Endodermal cell (in vitro differentiated cells): Measurements from ENCODE around the gene TARBP1. TPM values are rescaled to one million over a fixed set of nuclear protein-coding genes. Genes with fewer than 3 reads are reported as not detected.

ENCODE experiments used
- DNase-seq: peaks from one replicate; pipeline ENCODE4 v3.0.0-alpha.2; 2017
- H3K27ac ChIP-seq: 2 replicates; pipeline ENCODE4 v1.5.1; 2013; ENCODE audit warnings: mild to moderate bottlenecking, low read depth, low read length, moderate library complexity
- H3K27me3 ChIP-seq: 2 replicates; pipeline ENCODE4 v1.6.1; 2013; ENCODE audit warnings: mild to moderate bottlenecking, low read length, moderate library complexity; ENCODE audit not compliant: insufficient read depth, control insufficient read depth, poor library complexity, severe bottlenecking
- H3K36me3 ChIP-seq: 2 replicates; pipeline ENCODE4 v1.7.0; 2013; ENCODE audit warnings: mild to moderate bottlenecking, low read length, moderate library complexity; ENCODE audit not compliant: control insufficient read depth, insufficient read depth
- H3K4me1 ChIP-seq: one replicate; pipeline ENCODE4 v1.7.0; 2013; ENCODE audit warnings: low read length; ENCODE audit not compliant: control insufficient read depth, insufficient read depth
- H3K4me3 ChIP-seq: 2 replicates; pipeline ENCODE4 v1.5.1; 2013; ENCODE audit warnings: mild to moderate bottlenecking, low read length, moderate library complexity
- H3K9ac ChIP-seq: 2 replicates; pipeline ENCODE4 v1.6.1; 2013; ENCODE audit warnings: mild to moderate bottlenecking, low read length, moderate library complexity; ENCODE audit not compliant: poor library complexity, severe bottlenecking; ENCODE audit errors: extremely low read depth
- H3K9me3 ChIP-seq: 2 replicates; pipeline ENCODE4 v1.6.1; 2013; ENCODE audit warnings: mild to moderate bottlenecking, low read length, moderate library complexity; ENCODE audit not compliant: control insufficient read depth
- H3K27ac Mint-ChIP-seq: 2 replicates; pipeline ENCODE4 v1.8.0; 2020; ENCODE audit warnings: mixed read lengths
- H3K27me3 Mint-ChIP-seq: 2 replicates; pipeline ENCODE4 v1.8.0; 2021; ENCODE audit warnings: mild to moderate bottlenecking, mixed read lengths; ENCODE audit not compliant: insufficient read depth
- H3K36me3 Mint-ChIP-seq: 2 replicates; pipeline ENCODE4 v1.8.0; 2020; ENCODE audit warnings: low read depth, mixed read lengths
- H3K4me1 Mint-ChIP-seq: 2 replicates; pipeline ENCODE4 v1.8.0; 2020; ENCODE audit warnings: mixed read lengths
- H3K4me3 Mint-ChIP-seq: 2 replicates; pipeline ENCODE4 v1.8.0; 2020; ENCODE audit warnings: mild to moderate bottlenecking, moderate library complexity, mixed read lengths
- H3K9me3 Mint-ChIP-seq: 2 replicates; pipeline ENCODE4 v1.8.0; 2020; ENCODE audit warnings: mild to moderate bottlenecking, mixed read lengths
- WGBS, 2 experiments: methylation state at CpG; one replicate each; pipeline versions ENCODE4 v1.1.5 to v1.1.7; 2013; ENCODE audit warnings: missing lambda C conversion rate in 2 of 2, mixed read lengths in 1 of 2; ENCODE audit not compliant: insufficient coverage in 1 of 2, insufficient read length in 1 of 2; 5-methylcytosine and 5-hydroxymethylcytosine counted together
- total RNA-seq, 2 donors: library from RNA; stranded (reverse); fragmentation: NEBNext Ultra II Directional in 1 of 2; extraction: Animal tissue kit (Norgen Biotek cat#: 25700) in 1 of 2; gene quantifications; 2 replicates in 1 of 2; 3 replicates in 1 of 2; pipeline ENCODE4 v1.2.1, GENCODE V29; 2021
- TF ChIP-seq, protein P1 (sequence below): fragments of 200-600 bp; sonication (generic); conservative IDR thresholded peaks from 2 replicates; pipeline ENCODE4 v1.5.0; 2021; ENCODE audit warnings: antibody characterized with exemption, mild to moderate bottlenecking

The TARBP1 gene
- total RNA-seq, 2 donors from 2014 or later, result 45.3 to 62.4 TPM

DNA sequence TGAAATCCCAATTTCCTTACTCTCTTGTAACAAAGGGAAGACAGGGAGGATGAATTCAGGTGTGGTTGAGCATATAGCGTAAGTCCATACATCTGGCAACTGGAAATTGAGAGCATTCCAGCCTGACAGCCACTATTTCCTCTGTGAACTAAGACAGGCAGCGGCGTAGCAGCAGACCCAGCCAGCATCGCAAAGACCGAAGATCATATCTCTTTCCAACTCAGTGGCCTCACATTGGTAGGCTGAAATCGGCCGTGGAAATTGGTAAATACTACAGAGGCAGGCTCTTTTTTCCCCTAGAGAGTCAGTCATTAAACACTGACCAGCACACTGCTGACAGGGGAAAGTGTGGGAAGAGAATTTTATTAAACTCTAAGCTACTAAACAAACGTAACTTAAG lies 43.4 kb downstream of the TARBP1 start:
- H3K27ac ChIP-seq, result no peak overlapping the region
- TF ChIP-seq, protein P1, sequence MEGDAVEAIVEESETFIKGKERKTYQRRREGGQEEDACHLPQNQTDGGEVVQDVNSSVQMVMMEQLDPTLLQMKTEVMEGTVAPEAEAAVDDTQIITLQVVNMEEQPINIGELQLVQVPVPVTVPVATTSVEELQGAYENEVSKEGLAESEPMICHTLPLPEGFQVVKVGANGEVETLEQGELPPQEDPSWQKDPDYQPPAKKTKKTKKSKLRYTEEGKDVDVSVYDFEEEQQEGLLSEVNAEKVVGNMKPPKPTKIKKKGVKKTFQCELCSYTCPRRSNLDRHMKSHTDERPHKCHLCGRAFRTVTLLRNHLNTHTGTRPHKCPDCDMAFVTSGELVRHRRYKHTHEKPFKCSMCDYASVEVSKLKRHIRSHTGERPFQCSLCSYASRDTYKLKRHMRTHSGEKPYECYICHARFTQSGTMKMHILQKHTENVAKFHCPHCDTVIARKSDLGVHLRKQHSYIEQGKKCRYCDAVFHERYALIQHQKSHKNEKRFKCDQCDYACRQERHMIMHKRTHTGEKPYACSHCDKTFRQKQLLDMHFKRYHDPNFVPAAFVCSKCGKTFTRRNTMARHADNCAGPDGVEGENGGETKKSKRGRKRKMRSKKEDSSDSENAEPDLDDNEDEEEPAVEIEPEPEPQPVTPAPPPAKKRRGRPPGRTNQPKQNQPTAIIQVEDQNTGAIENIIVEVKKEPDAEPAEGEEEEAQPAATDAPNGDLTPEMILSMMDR, result no peak
- no peaks in the 10 kb centered on the region for H3K27me3 ChIP-seq
- no peaks in the 10 kb centered on the region for H3K27me3 Mint-ChIP-seq
- no peaks in the 10 kb centered on the region for H3K4me1 Mint-ChIP-seq
- H3K9me3 Mint-ChIP-seq, result peaks cover 17% of the 10 kb centered on the region
- 95 to 100% methylated on average over 1 to 7 of the region's 8 CpGs for WGBS, 2 experiments
- DNase-seq, result no peak
- no peak overlapping the region for H3K4me3 Mint-ChIP-seq
- no peak overlapping the region for H3K9ac ChIP-seq
- no peak overlapping the region for H3K4me3 ChIP-seq
- peaks cover 30% of the 10 kb centered on the region for H3K36me3 ChIP-seq
- no peaks in the 10 kb centered on the region for H3K4me1 ChIP-seq
- peaks cover 54% of the 10 kb centered on the region for H3K36me3 Mint-ChIP-seq
- peaks cover 11% of the 10 kb centered on the region for H3K9me3 ChIP-seq
- no peak overlapping the region for H3K27ac Mint-ChIP-seq

DNA sequence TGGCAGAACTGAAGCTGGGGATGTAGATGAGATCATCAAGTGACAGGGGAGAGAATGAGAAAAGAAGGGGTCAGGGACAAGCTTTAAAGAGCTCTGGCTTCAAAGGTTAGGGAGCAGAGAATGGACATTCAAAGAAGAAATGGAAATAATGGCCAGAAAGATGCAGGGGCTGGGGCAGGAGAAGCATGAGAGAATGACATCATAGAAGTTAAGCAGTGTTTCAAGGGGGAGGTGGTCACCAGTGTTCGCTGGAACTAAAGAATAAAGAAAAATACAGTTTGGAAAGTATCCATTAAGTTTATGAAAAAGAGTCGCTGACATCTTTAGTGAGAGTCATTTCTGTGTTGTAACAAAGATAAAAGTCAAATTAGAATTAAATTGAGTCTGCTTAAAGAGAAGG lies 44.3 kb downstream of the TARBP1 start:
- DNase-seq, result no peak
- Histone ChIP-seq H3K27ac (no peak overlapping the region), H3K9ac (no peak overlapping the region), H3K4me1 (no peaks in the 10 kb centered on the region), H3K27me3 (no peaks in the 10 kb centered on the region), H3K36me3 (peaks cover 30% of the 10 kb centered on the region), H3K9me3 (peaks cover 2% of the 10 kb centered on the region), H3K4me3 (no peak overlapping the region)
- peaks cover 8% of the 10 kb centered on the region for H3K9me3 Mint-ChIP-seq
- H3K27ac Mint-ChIP-seq, result no peak overlapping the region
- H3K36me3 Mint-ChIP-seq, result peaks cover 52% of the 10 kb centered on the region
- WGBS, 2 experiments, result 90 to 100% methylated on average over 2 of the region's 2 CpGs
- no peaks in the 10 kb centered on the region for H3K4me1 Mint-ChIP-seq
- TF ChIP-seq, protein P1, result no peak
- no peak overlapping the region for H3K4me3 Mint-ChIP-seq
- no peaks in the 10 kb centered on the region for H3K27me3 Mint-ChIP-seq

DNA sequence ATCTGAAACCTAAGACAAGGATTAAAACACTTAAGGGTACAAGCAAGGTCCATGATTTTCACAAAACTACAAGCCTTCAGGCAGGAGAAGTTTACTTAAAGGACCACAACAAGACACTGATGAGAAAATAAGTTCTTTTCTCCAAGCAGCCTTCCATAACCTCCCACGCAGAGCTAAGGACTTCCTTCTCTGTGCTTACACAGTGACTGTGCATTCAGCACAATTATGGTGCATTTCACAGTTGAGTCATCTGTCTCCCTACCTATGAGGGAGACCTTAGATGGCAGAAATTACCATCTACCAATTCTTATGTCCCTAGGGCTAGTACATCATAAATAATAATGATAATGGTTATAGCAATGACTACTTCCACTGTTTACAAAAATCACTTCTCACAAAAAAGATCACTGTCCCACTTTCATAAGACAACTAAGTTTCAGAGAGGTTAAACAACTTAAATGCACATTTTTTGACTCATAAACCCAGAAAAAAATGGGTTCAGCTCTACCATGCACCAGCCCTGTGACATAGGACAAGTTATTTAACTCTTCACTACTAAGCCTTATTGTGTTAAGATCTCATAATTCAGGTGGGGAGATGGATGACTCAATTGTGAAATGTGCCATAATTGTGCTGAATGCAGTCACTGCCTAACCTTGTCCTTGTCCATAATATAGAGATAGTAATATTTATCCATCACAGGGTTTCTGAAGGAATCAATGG lies 45.3 kb downstream of the TARBP1 start:
- DNase-seq, result no peak
- H3K4me3 ChIP-seq, result no peak overlapping the region

More for the DNA sequence above, 45.3 kb downstream of the TARBP1 start:
- no peaks in the 10 kb centered on the region for H3K9me3 ChIP-seq
- H3K27me3 ChIP-seq, result no peaks in the 10 kb centered on the region
- H3K27ac ChIP-seq, result no peak overlapping the region
- no peaks in the 10 kb centered on the region for H3K27me3 Mint-ChIP-seq
- no peak overlapping the region for H3K27ac Mint-ChIP-seq
- H3K9me3 Mint-ChIP-seq, result no peaks in the 10 kb centered on the region
- peaks cover 38% of the 10 kb centered on the region for H3K36me3 ChIP-seq
- TF ChIP-seq, protein P1, result no peak
- H3K9ac ChIP-seq, result no peak overlapping the region
- 86 to 100% methylated on average over 1 of the region's 1 CpG for WGBS, 2 experiments
- H3K4me1 Mint-ChIP-seq, result no peaks in the 10 kb centered on the region
- no peak overlapping the region for H3K4me3 Mint-ChIP-seq
- H3K4me1 ChIP-seq, result no peaks in the 10 kb centered on the region
- peaks cover 52% of the 10 kb centered on the region for H3K36me3 Mint-ChIP-seq
